DMS53 (cell line): ENCODE results near the gene PPY.
"Not testable (repeated sequence)": the region's sequence is repeated elsewhere in the genome, so short reads cannot be mapped to it uniquely, and the experiment has no call there.

Experiments
- DNase-seq: peaks from one replicate; lab custom pipeline; 2025; lab: John Stamatoyannopoulos, UW

Gene PPY, protein sequence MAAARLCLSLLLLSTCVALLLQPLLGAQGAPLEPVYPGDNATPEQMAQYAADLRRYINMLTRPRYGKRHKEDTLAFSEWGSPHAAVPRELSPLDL

DNA sequence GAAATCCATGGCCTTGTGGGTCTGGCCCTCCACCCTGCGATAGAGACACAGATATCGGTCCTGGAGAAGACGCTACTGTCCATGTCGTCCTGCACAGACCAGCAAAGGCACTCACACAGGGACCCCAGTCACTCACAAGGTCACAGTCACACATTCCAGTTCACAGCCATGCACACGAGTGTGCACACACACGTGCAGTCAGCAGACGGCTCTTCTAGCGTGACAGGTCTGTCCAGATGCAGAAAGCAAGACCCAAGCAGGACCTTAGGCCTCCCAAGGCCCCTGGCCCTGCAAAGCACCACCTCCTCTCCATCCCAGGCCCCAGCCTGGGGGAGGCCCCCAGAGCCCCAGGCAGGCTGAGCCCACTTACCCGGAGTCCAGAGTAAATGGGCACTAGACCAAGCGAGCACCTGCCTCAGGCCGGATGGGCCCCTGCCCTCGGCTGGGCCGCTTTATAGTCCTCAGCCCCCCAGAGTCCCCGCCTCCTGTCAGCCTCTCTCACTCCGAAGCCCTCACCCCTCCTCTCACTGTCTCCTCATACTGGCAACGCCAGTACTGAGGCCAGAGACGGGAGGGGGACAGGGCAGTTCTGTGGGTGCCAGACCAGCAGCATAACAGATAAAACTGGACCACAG is at the start of gene PPY:
PPY (minus strand) TSS at position 426 of the 635 bp plus-strand sequence. CDS start 822 bp downstream, outside the sequence.
- DNase-seq, result no peak

DNA sequence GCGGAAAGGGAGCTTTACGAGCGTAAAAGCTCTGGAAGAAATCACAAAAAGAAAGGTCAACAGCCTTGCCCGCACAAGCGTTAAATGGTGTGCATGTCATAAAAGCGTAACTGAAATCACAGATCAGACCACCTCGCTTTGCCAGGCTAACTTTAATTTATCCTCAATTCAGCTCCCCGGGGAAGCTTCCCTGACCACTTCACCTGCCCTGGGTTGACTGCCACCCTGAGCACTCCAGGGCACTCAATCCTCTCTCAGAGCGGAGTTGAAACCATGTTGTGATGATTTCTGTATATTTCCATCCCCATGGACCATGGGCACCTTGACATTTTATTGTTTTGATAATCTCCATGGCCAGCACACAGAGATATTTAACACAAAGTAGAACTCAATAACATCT is 46.0 kb upstream of the PPY start:
- no peak for DNase-seq

DNA sequence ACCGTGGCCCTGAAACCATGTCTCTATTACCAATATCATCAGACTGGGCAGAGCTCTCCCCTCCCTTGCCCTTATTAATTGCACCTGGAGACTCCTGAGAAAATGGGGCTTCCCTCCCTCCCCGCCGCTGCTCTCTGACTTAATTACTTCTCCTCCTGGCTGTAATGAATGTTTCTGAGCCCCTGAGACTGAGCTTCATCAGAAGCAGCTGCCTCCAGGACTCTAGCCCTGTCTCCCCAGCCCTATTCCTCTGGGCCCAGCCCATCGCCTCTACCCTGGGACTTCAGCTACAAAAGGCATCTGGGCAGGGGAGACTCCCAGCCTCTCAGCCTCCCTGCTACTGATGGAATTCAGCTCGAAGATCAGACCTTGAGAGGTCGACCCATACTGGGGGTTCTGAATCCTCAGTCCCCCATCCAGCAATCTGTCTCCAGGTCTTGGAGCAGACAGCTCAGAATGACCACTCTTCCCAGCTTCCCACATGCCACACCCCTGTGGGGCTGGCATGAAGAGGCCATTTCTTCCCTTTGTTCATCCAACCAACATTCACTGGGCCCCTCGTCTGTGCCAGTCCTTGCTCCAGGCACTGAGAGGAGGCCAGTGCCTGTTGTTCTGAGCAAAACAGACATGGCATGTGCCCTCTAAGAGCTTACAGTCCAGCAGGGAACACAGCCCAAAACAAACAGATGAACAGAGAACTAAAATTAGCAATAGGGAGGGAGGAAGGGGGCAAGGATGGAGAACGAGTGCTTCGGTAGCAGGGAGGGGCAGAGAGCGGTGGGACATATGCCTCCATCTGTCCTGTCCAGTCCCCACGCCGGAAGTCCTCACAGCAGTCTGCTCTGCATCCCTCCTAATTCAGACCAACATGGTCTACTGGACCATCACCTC is 45.1 kb upstream of the PPY start:
- DNase-seq, result no peak

DNA sequence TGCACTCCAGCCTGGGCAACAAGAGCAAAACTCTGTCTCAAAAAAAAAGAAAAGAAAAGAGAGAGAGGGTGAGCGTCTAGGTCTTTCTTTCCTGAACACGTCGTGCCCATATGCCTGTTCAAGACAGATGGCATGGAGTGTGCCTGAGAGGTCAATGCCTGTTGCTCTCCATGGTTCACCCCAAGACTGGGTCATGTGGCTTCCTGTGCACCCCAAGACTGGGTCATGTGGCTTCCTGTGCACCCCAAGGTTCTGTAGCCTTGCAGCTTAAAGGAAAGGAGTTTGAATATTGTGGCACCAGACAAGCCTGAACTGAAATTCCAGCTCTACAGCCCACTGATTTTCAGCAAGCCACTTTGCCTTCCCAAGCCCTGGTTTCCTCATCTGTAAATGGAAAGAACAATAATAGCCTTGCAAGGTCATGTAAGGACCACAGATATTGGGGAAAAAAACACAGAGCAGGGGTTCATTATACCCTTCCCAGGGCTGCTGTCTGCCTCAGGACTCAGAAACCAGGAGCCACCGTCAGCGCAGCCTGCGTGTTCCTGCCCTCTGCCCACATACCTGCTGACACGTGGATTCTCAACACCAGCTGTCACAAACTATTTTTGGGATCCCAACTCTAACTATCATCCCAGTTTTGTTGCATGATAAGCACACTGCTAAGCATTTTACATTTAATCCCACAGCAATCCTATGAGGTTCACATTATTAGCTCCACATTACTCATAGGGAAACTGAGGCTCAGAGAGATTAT is 44.1 kb upstream of the PPY start:
- DNase-seq, result no peak

DNA sequence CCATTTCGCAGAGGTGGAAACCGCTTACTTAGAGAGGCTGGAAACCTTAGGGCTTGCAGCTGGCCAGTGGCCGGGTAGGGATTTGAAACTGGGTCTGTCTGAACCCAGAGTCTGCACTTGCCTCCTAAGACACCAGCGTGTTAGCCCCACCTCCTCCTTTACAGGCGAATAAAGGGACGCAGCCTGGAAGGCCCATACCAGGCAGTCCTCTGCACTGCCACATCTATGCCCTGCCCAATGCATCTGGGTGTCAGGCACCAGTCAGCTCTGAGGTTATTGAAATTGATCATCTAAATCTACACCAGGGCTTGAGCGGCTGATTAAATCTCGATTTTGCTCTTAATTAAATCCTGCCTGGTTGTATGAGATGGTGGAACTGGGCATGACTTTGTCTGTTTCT is 42.2 kb upstream of the PPY start:
- DNase-seq, result no peak

DNA sequence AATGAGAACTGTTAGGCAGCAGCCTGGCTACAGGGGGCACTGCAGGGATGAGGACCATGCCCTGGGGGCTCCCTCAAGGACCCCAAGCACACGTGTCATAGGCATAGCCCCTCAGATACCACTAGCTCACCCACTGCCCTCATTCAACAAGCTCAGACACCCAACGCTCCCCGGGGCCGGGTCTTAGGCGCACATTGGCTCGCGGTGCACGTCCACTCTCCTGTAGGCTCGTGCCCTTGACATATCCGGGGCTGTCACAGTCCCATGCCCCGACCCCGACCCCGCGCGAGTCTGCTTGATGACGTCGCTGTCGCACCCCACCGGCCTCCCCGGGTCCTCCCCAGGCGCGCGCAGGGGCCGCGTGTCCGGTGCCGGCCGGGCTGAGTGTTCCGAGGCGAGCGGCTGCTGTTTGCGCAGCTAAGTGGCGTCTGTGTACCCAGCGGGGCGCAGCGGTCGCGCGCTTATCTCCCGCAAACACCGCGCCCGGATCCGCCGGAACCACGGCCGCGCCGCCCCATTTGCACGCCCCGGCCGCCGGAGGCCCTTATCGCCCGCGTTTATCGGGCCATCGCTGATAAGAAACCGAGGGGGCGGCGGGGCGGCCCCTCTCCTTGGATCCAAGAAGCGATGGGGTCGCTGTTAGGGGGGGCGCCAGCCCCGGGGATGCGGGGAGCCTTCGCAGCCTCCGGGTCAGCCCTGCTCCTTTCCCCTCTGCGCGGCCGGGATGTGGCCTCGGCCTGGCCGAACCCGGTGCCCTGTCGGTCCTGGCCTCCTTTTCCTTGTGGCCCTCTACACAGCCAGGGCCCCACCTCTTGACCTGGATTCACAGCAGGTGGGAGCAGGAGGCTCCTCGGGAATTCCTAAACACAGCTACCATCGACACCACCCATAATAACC is 41.5 kb upstream of the PPY start:
- DNase-seq, result peak; percentile 80

DNA sequence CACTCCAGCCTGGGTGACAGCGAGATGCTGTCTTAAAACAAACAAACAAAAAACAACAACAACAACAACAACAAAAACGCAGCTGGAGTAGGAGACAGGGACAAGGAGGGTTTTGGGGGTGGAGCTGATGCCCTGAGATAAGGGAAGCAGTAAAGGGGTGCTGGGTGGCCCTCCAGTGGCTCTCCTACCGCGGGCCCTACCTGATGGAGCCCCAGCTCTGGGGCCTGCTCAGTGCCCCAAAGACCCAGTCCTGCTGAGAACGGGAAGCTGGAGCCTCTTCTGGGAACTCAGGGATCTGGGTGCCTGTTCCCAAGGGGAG is 40.9 kb upstream of the PPY start:
- no peak for DNase-seq

DNA sequence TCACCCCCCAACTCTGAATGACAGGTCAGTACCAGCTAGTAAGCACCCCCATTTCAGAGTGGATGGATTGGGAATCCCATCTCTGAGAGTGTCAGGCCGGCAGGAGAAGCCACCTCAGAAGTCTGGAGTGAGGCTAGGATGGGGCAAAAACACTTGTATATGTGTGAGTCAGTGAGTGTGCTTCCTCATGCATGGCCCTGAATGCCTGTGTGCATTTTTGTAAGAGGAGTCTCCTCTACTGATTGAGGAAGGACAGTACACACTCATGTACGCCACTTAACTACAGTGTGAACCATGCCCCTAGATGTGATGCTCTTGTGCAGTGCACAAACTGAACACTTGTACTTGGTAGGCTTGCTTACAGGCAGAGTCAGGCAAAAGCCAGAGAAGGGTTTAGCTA is 39.9 kb upstream of the PPY start:
- DNase-seq, result no peak

DNA sequence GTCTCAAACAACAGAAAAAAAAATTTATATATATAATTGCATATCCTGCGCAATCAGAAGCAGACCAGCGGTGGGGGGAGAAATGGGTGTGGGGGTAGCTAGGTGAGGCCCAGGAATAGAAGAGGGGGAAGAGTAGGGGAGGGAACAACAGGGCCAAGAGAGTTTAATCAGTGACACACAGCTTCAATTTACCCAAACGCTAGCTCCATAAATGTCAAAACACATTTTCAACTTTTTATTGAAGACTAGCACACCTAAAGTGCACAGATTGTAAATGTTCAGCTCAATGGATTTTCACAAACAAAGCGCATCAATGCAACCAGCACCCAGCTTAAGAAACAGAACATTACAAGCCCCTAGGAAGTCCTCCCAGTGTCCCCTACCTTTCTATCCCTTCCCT is 37.4 kb upstream of the PPY start:
- no peak for DNase-seq

DNA sequence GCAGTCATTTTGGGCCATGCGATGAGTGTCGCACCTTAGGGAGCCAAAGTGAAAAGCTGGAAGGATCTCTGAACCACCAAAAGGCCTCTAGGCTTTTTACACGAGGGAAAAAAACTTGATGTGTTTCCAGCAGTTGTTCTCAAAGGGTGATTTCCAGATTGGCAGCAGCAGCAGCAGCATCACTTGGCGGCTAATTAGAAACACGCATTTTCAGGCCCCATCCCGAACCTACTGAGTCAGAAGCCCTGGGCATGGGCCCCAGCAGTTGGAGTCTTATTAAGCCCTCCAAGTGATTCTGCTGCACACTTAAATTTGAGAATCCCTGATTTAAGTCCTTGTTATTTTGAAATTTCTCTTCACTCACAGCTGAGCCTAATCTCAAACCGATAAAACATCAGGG is 36.7 kb upstream of the PPY start:
- no peak for DNase-seq

DNA sequence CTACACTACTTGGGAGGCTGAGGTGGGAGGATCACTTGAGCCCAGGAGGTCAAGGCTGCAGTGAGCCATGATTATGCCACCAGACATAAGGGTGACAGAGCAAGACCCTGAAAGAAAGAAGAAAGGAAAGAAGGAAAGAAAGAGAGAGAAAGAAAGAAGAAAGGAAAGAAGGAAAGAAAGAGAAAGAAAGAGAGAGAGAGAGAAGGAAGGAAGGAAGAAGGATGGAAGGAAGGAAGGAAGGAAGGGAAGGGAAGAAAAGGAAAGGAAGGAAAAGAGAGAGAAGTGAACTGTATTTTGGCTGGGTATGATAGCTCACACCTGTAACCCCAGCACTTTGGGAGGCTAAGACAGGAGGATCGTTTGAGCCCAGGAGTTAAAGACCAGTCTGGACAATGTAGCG is 35.8 kb upstream of the PPY start:
- no peak for DNase-seq

DNA sequence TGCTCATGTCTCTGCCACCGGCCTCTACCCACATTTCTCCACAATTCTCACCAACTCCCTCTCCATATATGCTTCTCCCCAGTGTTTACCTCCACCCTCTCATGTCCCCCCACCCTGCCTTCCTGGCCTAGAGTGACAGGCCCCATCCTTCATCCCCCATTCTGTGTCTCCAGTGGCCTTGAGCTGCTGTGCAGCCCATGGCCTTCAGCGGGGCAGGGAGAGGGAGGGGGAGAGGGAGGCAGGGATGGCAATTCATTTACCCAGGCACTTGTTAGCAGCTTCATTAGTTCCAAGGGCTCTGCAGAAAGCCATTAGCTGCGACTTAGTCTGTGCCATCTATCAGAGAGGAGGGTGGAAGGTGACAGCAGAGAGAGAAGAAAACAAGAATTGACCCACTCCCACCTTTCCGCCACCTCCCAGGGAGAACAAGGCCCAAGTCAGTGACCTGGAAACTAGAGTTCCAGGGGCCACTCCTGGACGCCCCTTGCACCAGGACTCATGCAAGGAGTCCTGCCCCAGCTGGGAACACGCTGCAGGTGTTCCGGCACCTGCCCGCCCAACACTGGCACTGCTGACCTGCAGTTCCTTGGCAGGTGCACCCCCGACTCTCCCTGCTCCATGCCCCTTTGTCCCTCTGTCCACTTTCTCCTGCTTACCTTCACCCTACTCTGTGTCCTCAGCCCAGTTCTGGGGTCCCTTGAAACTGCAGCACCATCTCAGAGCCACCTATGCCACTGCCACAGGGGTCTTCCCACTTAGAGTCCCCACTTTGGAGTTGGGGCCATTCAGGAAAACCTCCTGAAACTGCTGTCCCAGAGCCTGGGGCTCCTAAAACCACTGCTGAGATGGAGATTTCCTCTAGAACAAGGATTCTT is 34.9 kb upstream of the PPY start:
- no peak for DNase-seq

DNA sequence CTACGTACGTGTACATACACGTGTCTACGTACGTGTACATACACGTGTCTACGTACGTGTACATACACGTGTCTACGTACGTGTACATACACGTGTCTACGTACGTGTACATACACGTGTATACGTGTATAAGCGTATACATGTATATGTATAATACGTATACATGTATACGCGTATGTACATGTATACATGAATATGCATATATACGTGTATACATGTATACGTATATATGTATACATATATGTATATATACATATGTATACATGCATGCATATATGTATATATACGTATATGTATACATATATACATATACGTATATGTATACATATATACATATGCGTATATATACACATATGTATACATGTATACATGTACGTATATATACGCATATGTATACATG is 33.6 kb upstream of the PPY start:
- DNase-seq, result peak; percentile 26

DNA sequence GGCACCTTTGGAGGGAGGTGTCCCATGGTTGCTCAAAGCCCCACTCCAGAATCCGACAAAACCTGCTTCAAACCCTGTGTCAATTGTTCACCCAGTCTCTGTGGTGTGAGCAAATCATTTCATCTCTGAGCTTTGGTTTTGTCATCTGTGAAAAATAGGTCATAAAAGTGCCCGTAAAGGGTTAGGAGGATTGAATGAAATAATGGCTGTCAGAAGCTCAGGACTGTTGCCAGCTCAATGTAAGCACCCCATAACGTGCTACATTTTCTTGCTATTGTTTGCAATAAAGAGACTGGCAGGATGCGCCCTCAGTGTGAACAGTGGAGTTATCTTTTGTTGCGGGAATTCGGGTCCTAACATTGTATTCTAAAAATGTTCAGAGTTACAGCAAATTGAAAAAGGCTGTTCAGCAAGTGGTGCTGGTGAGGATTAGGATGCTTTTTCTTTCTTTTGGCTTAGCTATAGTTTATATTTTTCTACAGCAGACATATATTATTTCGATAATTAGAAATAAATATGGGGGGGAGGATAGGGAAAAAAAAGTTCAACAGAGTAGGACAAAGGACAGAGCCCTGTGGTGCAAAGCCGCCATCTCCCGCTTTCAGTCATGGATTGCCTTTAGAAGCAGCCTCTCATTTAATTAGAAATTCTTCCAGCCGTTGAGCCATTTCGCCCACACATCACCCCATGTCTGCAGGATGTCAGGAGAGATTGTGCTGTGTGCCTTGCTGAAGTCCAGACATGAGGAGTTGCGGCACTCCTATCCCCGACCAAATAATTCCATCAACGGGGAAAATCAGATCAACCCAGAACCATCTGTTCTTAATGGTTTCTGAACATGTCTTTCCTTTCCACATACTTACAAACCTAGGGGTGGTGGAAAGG is 32.3 kb upstream of the PPY start:
- DNase-seq, result no peak

DNA sequence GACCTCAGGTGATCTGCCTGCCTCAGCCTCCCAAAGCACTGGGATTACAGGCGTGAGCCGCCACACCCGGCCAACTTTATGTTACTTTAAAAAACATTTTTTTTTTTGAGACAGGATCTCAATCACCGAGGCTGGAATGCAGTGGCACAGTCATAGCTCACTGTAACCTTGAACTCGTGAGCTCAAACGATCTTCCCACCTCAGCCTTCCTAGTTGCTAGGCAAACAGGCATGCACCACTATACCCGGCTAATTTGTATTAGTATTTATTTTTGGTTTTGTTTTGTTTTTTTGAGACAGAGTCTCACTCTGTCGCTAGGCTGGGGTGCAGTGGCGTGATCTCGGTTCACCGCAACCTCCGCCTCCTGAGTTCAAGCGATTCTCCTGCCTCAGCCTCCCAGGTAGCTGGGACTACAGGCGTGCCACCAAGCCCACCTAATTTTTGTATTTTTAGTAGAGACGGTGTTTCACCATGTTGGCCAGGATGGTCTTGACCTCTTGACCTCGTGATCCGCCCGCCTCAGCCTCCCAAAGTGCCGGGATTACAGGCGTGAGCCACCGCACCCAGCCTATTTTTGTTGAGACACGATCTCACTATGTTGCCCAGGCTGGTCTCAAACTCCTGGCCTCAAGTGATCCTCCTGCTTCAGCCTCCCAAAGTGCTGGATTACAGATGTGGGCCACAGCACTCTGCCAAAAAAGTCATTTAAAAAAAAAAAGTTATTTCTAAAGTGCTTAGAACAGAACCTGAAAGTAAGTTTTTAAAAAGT is 30.4 kb upstream of the PPY start:
- DNase-seq, result not testable (repeated sequence)

DNA sequence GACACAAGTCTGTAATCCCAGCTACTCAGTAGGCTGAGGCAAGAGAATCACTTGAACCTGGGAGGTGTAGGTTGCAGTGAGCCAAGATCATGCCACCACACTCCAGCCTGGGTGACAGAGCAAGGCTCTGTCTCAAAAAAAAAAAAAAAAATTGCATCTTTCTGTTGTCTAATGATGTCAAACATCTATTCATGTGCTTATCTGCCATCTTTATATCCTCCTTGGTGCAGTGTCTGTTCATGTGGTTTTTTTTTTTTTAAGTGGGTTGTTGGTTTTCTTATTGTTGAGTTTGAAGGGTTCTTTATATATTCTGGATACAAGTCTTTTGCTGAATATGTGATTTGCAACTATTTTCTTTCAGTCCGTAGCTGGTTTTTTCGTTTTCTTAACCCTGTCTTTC is 29.2 kb upstream of the PPY start:
- not testable (repeated sequence) for DNase-seq

DNA sequence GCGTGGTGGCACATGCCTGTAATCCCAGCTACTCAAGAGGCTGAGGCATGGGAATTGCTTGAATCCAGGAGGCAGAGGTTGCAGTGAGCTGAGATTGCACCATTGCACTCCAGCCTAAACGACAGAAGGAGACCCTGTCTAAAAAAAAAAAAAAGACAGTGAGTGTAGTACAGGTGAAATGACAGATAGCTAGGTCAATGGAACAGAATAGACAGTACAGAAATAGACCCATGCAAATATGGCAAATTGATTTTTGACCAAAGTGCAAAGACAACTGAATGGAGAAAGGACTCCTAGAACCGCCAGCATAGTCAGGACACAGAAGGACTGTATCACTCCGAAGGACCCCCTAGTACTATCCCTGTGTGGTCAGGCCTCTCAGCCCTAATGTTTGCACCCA is 28.1 kb upstream of the PPY start:
- DNase-seq, result no peak

DNA sequence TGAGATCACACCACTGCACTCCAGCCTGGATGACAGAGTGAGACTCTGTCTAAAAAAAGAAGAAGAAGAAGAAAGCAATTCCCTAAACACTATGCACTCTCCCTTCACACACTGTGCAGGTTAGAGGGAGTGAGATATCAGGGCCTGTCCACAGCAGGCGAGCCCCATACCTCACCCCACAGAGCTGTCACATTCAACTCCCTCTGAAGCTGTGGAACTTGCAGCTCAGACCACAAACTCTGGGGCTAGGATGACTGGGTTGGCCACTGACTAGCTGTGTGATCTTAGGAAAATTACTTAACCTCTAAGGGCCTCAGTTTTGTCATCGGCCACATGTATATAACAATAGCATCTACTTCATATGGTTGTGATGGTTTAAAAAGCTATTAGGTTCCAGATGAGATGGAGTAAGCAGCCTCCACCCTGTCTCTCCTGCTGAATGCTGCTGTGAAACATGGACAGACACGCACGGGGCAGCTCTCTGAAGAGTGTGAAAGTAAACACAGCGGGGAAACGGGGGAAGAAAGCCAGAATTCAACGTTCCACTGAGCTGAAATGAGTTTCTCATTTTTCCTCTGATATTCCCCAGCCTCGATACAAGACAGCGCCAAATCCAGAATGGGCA is 25.1 kb upstream of the PPY start:
- no peak for DNase-seq

DNA sequence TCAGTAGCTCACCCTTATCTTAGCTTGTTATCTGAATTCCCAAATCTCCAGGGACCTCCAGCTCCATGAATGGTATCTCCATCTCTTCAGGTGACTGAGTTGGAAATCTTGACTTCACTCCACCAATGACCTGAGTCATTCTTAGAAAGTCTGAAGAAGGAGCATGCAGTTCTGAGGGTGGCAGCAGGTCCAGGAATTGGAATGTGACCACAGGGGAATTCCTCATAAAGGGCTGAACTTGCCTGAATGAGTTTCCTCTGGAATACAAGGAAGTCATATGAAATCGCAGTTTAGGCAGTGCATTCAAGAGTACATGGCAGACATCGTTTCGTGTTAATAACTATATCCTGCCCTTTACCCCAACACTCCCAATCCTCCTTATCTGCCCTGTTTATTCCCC is 24.0 kb upstream of the PPY start:
- no peak for DNase-seq
